ENCODE results near the gene SOHLH2. TPM values are rescaled to one million over a fixed set of nuclear protein-coding genes. Genes with fewer than 3 reads are reported as not detected.

Gene SOHLH2
- total RNA-seq, 2 donors from 2014 or later = not detected

GRCh38 chr13:36131222-36131930 is 83.0 kb downstream of the SOHLH2 start, which contains the start of gene DCLK1:
Gene DCLK1, minus strand, starts transcription at chr13:36131382.
- Histone ChIP-seq H3K9me3 (no peaks in the 10 kb centered on the region), H3K27me3 (replicated peaks; ENCODE audit: insufficient read depth) (no peaks in the 10 kb centered on the region), H3K36me3 (no peaks in the 10 kb centered on the region), H3K27ac (peak within 1 kb of the TSS in 1 of 2 donors; percentile 20), H3K4me3 (peak within 1 kb of the TSS; percentile 75), H3K4me1 (ENCODE audit: control insufficient read depth in 1 of 2, low read depth in 2 of 2) (peaks cover 0 to 15% of the 10 kb centered on the region in 2 donors)
- no peak for DNase-seq (ENCODE audit: low spot score)
- TF ChIP-seq CTCF (IDR thresholded peaks at IDR 0.05) = no peak
- no peak for ATAC-seq (ENCODE audit: insufficient number of reproducible peaks, low FRiP score, low read depth)

GRCh38 chr13:36130552-36131221 is 83.7 kb downstream of the SOHLH2 start:
- Histone ChIP-seq H3K4me1 (ENCODE audit: control insufficient read depth in 1 of 2, low read depth in 2 of 2) (peaks cover 0 to 15% of the 10 kb centered on the region in 2 donors), H3K36me3 (no peaks in the 10 kb centered on the region), H3K9me3 (no peaks in the 10 kb centered on the region), H3K27me3 (replicated peaks; ENCODE audit: insufficient read depth) (no peaks in the 10 kb centered on the region), H3K27ac (no peak overlapping the region), H3K4me3 (peak overlapping the region; percentile 75)
- ATAC-seq (ENCODE audit: insufficient number of reproducible peaks, low FRiP score, low read depth) (no peak), DNase-seq (ENCODE audit: low spot score) (no peak)
- TF ChIP-seq CTCF (IDR thresholded peaks at IDR 0.05) = no peak

GRCh38 chr13:36130193-36130551 is 84.2 kb downstream of the SOHLH2 start:
- no peaks in the 10 kb centered on the region for H3K9me3 ChIP-seq
- H3K27ac ChIP-seq = no peak overlapping the region
- DNase-seq (ENCODE audit: low spot score) (no peak), ATAC-seq (ENCODE audit: insufficient number of reproducible peaks, low FRiP score, low read depth) (no peak)
- H3K4me3 ChIP-seq = peak overlapping the region; percentile 75
- TF ChIP-seq CTCF (IDR thresholded peaks at IDR 0.05) = no peak
- H3K27me3 ChIP-seq (replicated peaks; ENCODE audit: insufficient read depth) = no peaks in the 10 kb centered on the region
- H3K36me3 ChIP-seq = no peaks in the 10 kb centered on the region
- peaks cover 0 to 15% of the 10 kb centered on the region in 2 donors for H3K4me1 ChIP-seq (ENCODE audit: control insufficient read depth in 1 of 2, low read depth in 2 of 2)

- ATAC-seq (ENCODE audit: insufficient number of reproducible peaks, low FRiP score, low read depth) (no peak), DNase-seq (ENCODE audit: low spot score) (no peak)
- Histone ChIP-seq H3K9me3 (no peaks in the 10 kb centered on the region), H3K27me3 (replicated peaks; ENCODE audit: insufficient read depth) (no peaks in the 10 kb centered on the region), H3K27ac (no peak overlapping the region), H3K4me3 (no peak overlapping the region), H3K36me3 (no peaks in the 10 kb centered on the region), H3K4me1 (ENCODE audit: control insufficient read depth in 1 of 2, low read depth in 2 of 2) (peaks cover 0 to 17% of the 10 kb centered on the region in 2 donors)
- TF ChIP-seq CTCF (IDR thresholded peaks at IDR 0.05) = no peak
These were observed 84.8 kb downstream of the SOHLH2 start for GRCh38 chr13:36129539-36129938.

GRCh38 chr13:36126491-36126890 is 87.9 kb downstream of the SOHLH2 start:
- H3K36me3 ChIP-seq = no peaks in the 10 kb centered on the region
- H3K9me3 ChIP-seq = no peaks in the 10 kb centered on the region
- no peaks in the 10 kb centered on the region for H3K27me3 ChIP-seq (replicated peaks; ENCODE audit: insufficient read depth)
- no peak overlapping the region for H3K27ac ChIP-seq
- H3K4me1 ChIP-seq (ENCODE audit: control insufficient read depth in 1 of 2, low read depth in 2 of 2) = peaks cover 0 to 17% of the 10 kb centered on the region in 2 donors
- DNase-seq (ENCODE audit: low spot score) (no peak), ATAC-seq (ENCODE audit: insufficient number of reproducible peaks, low FRiP score, low read depth) (no peak)
- no peak for TF ChIP-seq CTCF (IDR thresholded peaks at IDR 0.05)
- H3K4me3 ChIP-seq = no peak overlapping the region
